ENCODE data around the gene PHGDH.
"Not testable (repeated sequence)": the region's sequence is repeated elsewhere in the genome, so short reads cannot be mapped to it uniquely, and the experiment has no call there.

PHGDH gene

DNA sequence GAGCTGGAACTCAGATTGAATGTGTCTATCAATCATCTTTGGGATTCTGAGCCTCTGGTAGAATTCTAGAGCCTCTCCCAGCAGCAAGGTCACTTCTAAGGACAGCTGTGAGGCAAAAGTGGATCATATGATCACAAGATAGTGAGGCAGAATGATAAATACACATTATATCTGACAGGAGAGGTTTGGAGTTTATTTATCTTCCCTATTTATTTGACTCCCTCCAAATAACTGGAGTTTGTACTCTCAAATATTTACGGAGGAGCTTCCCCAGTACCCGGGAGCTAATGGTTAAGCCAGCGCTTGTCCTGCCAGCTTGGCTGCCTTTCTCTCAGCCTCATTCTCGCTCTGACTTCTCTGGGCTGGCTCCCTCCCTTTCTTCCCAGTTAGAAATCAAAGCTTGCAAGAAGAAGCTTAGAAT, 54.6 kb downstream of the PHGDH start:
- DNase-seq (ENCODE audit: low spot score), result no peak

DNA sequence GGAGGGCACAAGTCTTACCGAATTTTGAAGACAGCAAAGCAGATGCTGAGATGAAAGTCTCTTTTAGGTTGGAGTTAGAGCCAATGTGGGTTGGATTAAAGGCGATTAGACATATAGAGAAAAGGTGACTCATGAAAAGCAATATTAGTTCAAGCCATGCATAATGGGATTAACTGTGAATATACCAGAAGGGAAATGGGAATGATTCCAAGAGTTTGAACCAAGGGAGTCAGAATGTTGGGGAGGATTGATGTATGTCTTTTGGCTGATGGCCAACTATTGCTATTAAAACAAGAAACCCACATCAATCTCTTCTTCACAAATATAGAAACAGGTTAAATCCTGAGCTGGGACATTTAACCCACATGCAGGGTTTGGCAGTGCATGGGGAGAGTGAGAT, 55.8 kb downstream of the PHGDH start:
- DNase-seq (ENCODE audit: low spot score), result no peak

- DNase-seq (ENCODE audit: low spot score), result no peak
Measured at GRCh38 chr1:119768778-119769177, 57.0 kb downstream of the PHGDH start, which contains the start of gene HMGCS2. Gene HMGCS2, minus strand, starts transcription at chr1:119768905. Its CDS starts 61 bp downstream, at chr1:119768844.

DNA sequence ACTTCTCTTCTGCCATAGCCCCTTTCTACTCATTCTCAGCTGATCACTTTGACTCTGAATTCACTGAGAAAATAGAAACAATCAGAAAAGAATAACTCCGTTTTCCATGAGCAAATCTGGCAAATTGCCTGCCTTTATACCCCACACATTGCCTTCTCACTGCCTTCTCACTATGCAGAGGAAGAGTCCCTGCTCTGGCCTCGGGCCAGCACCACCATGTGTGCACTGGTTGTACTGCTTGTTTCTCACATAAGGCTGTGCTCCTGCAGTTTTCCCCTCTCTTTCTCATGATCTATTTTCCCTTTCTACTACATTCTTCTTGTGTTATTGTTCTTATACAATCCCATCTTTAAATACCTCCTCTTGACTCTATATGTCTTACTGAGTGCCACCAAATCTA, 59.3 kb downstream of the PHGDH start:
- no peak for DNase-seq (ENCODE audit: low spot score)

- no peak for DNase-seq (ENCODE audit: low spot score)
Measured at GRCh38 chr1:119771770-119772169, 60.0 kb downstream of the PHGDH start.

GRCh38 chr1:119772298-119772697, 60.6 kb downstream of the PHGDH start:
- DNase-seq (ENCODE audit: low spot score), result no peak

DNA sequence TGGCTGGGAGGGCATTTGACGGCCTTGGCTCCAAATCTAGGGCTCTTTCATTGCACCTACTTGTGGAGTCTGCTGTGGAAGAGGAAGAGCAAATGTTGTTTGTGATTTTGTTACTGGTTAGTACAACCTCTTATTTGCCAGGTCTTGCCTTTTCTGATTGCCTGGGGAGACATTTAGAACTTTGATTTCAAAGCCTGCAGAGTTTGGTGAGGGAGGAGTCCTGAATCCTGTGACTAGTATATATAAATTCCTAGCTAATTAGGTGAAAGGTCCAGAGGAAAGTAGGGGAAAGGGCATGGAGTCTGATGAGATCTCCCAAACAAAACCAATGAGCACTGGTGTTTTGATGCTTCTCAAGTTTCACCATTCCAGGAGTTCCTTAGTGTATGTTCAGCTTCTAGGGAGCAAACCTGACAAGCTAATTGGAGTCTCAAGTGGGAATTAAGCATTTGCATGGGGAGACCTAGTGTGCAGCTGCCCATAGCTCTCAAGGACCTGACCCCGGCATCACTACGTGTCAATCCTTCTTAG, 62.0 kb downstream of the PHGDH start:
- no peak for DNase-seq (ENCODE audit: low spot score)

DNA sequence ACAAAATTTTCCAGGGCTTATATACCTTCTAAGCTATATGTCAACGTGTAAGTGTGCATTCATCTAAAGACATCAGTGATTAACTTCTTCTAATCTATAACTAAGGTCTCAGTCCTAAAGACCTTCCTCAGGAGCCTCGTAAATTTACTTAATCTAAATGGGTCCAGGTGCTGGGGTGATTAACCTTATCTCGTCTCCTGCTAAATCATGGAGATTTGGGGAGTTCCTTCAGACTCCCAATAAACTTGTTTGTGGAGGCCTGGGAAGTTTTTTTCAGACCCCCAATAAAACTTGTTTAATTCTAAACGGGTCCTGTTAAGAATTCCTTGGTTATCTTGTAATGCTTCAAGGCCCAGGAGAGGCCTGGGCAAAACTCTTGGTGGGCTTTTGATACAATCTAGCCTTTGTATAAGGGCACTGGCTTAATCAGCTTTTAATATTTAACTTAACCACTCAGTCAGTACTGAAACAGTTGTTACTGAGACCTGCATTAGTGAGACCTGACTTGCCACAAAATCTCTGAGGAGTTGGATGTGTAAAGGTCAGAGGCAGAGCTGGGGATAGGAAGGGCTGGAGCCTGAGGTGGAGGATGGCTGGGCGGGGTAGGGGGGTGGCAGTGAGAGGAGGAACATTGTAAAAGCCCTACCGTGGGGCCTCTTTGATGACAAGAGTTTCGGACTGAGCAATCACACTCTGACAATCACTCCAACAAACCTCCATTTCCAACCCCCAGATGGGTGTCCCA, 63.2 kb downstream of the PHGDH start:
- no peak for DNase-seq (ENCODE audit: low spot score)

DNA sequence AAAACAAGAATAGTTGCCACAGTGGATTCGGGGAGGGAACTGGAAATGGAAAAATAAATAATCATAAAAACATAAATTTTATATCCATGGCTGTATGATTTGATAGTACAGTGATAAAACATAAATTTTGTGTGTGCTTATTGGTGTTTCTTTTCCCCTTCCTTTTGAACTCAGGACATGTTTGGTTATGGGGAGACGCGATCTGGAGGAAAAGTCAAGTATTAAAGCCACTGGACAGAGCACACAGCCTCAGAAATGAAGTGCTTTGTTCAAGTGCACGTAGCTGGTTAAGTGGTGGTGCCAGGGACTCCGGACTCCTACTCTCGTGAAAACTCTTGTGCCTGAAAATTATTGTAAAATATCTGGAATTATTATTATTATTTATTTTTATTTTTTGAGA, 66.6 kb downstream of the PHGDH start:
- DNase-seq (ENCODE audit: low spot score), result no peak

DNA sequence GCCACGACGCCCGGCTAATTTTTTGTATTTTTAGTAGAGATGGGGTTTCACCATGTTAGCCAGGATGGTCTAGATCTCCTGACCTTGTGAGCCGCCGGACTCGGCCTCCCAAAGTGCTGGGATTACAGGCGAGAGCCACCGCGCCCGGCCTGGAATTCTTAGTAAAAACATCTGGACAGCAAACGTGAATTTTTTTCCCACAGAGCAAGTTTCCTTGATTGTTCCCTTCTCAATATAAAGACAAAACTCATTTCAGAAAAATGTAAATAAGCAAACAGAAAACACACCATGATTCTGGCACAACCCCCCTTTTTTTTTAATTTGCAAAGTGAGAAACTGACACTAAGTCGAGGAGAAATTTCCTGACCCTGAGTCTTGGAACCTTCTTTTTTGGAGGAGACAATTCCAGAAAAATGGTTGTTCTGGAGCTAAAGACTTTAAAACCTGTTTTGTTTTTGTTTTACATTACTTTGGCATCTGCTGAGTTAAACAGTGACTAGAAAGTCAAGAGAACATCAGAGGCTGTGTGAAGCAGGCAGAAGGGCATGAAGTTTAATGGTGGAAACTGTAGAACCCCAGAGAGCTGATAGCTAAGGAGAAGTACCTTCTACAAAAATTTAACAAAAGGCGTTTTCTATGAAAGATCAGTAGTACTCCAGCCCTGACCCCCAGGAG, 67.3 kb downstream of the PHGDH start:
- no peak for DNase-seq (ENCODE audit: low spot score)

DNA sequence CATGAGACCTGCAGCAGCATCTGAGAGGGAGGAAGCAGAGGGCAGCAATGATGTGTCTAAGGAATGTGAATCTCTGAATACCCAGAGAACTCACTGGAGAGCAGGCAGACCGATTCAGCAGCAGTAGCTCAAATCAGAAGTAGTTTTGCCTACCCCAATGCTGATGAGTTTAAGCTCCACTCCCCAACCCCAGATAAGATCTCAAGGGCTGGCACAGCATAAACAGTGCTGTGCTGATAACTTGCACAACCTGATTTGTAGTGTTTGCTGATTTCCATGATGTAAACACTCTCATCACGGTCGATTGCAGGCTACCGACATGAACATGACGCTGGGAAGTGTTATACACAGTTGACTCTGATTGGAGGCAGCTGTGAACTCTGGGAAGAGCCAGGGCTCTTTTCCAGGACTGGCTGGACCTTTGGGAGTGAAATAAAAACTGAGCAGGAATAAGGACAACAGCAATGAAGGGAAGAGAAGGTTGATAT, 68.2 kb downstream of the PHGDH start:
- DNase-seq (ENCODE audit: low spot score), result no peak

GRCh38 chr1:119781434-119782210, 69.9 kb downstream of the PHGDH start:
- no peak for DNase-seq (ENCODE audit: low spot score)

GRCh38 chr1:119782631-119783325, 71.0 kb downstream of the PHGDH start:
- no peak for DNase-seq (ENCODE audit: low spot score)

DNA sequence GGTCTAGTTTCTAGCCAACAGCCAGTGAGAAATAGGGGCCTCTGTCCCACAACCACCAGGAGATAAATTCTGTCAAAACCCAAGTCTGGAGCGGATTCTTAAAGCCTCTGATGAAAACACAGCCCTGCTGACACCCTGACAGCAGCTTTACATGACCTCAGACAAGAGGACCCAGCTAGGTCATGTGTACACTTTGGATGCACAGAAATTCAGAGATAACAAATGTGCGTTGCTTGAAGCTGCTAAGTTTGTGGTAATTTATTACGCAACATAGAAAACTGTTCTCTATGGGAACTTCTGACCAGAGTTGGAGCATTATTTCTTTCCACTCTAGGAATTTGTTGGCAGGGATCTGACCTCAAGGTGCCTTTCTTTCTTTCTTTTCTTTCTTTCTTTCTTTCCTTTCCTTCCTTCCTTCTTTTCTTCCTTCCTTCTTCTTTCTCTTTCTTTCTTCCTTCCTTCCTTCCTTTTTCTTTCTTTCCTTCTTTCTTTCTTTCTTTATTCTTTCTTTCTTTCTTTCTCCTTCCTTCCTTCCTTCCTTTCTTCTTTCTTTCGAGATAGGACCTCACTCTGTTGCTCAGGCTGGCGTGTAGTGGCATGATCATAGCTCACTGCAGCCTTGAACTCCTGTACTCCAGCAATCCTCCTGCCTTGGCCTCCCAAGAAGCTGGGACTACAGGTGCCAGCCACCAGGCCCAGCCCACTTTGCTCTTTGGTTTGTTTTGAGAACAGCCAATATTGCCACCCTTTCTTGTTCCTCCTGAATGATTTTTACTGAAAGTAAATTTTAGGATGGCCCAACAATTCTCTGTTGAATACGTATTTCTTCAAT, 71.8 kb downstream of the PHGDH start:
- no peak for DNase-seq (ENCODE audit: low spot score)

DNA sequence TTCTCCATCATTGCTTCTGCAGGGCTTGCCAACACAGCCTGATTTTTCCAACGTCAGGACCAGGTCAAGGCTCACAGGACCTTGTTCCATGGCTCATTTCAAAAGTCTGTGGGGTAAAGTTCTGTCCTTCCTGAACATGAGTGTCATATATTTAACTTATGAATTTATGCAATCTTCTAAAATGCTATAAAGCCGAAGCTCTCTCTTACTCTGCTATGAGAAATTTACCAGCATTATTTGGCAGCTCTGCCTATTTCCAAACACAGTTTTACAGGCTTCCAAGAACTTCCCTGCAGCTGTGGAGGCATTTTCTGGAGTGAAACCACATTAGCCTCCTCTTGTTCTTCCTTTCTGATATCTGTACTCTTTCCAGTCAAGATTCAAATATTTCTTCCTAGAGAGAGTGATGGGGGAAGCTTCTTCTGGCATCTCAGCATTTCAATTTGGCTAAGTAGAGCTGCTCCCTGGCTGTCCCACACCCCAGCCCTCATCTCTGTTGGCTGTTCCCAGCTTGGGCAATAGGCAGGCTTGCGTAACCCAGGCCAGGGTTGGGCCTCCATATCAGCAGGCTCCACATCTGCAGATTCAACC, 72.6 kb downstream of the PHGDH start:
- no peak for DNase-seq (ENCODE audit: low spot score)

DNA sequence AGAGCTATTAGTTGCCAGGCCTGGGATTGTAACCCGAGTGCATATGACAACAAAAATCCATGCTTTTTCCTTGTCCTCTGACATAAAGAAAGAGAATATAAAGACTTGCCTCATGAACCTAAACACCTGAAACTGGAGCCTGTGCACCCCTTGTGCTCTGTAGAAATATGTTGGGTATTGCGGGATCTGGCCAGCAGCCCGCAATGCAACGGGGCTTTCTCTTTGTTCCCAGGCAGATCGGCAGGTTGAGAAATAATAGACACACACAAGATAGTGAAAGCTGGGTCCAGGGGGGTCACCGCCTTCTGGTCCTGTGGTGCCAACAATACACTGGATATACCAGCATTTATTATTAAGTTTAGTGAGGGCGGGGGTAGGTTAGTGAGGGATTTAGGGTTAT, 74.3 kb downstream of the PHGDH start:
- DNase-seq (ENCODE audit: low spot score), result not testable (repeated sequence)

DNA sequence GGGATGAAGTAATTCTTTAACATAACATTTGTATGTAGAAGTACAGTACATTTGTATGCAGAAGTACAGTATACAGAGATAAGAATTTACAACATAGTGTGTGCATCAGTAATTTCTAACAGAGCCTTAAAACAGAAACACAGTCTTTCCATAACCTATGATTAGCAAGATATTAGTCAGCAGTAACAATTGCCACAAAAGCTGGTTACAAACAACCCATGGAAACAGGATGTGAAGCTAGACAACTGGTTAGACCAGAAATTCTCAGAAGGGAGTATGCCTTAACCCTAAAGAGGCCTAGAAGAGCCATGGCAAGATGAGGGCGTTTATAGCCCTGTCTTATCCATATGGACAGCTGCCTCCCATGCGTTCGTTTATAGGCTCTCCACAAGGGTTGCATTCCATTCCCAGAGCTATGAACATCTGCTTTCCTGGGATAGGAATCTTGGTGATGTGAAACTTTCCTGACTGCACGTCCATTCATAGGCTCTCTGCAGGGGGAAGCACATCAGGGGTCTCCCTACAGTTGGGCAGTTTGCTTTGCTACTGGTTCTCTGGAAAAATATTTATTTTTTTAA, 74.8 kb downstream of the PHGDH start:
- DNase-seq (ENCODE audit: low spot score), result not testable (repeated sequence)

GRCh38 chr1:119787776-119788175, 76.0 kb downstream of the PHGDH start:
- DNase-seq (ENCODE audit: low spot score), result no peak

GRCh38 chr1:119790451-119791198, 78.9 kb downstream of the PHGDH start:
- no peak for DNase-seq (ENCODE audit: low spot score)

Measured in kidney capillary endothelial cell (primary cell).